Measurements from ENCODE around the gene CBFA2T3.

DNA sequence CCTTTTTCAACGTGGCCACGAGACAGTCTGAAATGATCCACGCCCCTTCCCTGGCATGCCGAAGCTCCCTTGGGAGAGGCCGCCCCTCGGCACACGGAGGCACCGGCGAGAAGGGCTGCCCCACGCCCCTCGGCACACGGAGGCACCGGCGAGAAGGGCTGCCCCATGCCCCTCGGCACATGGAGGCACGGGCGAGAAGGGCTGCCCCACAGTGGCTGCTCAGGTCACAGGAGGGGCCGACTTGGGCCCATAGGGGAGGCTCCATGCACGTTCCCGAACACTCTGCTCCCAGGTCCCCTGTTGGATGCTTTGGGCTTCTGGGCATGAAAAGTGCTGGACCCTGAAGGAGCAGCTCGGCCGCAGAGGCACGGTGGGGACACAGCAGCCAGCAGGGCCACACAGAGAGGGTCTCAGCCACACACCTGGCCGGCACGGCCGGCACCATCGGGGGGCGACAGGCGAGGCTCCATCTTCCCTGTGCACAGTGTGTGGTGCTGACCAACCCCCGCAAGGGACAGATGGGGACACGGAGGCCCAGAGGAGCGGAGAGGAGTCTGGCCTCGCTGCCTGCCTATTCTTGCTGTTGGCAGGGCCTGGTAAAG, 42.8 kb downstream of the CBFA2T3 start:
- TF ChIP-seq, protein P1, sequence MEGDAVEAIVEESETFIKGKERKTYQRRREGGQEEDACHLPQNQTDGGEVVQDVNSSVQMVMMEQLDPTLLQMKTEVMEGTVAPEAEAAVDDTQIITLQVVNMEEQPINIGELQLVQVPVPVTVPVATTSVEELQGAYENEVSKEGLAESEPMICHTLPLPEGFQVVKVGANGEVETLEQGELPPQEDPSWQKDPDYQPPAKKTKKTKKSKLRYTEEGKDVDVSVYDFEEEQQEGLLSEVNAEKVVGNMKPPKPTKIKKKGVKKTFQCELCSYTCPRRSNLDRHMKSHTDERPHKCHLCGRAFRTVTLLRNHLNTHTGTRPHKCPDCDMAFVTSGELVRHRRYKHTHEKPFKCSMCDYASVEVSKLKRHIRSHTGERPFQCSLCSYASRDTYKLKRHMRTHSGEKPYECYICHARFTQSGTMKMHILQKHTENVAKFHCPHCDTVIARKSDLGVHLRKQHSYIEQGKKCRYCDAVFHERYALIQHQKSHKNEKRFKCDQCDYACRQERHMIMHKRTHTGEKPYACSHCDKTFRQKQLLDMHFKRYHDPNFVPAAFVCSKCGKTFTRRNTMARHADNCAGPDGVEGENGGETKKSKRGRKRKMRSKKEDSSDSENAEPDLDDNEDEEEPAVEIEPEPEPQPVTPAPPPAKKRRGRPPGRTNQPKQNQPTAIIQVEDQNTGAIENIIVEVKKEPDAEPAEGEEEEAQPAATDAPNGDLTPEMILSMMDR (IDR thresholded peaks at IDR 0.05): no peak
- no peak for TF ChIP-seq POLR2A (IDR thresholded peaks at IDR 0.05)
